K562 (cell line): ENCODE measurements around the gene ZNF791. TPM values are rescaled to one million over a fixed set of nuclear protein-coding genes. Genes with fewer than 3 reads are reported as not detected.

Experiments used
- RCOR1 ChIP-seq, 2 experiments: IDR thresholded peaks; 2 replicates each; pipeline ENCODE4 v1.6.1; 2012; ENCODE audit warnings: low read depth in 2 of 2, low read length in 2 of 2, borderline replicate concordance in 1 of 2, improper control_type of control experiment in 1 of 2
- SFPQ ChIP-seq: fragments of 200-400 bp; formaldehyde crosslinking; IDR thresholded peaks from 2 replicates; pipeline ENCODE4 v1.6.1; 2017; ENCODE audit warnings: mild to moderate bottlenecking, low read depth, low read length, moderate library complexity
- ZNF217 ChIP-seq: sonication (generic); formaldehyde crosslinking; IDR thresholded peaks from 2 replicates; pipeline ENCODE4 v1.8.0; 2022; ENCODE audit warnings: mild to moderate bottlenecking, missing genetic modification reagents
- ZNF224 ChIP-seq: sonication (generic); formaldehyde crosslinking; IDR thresholded peaks from 2 replicates; pipeline ENCODE4 v1.8.0; 2022; ENCODE audit warnings: mild to moderate bottlenecking, missing genetic modification reagents
- ZNF253 ChIP-seq: fragments of 250-450 bp; sonication (Bioruptor Pico); conservative IDR thresholded peaks from 2 replicates; pipeline ENCODE4 v1.6.1; 2021; ENCODE audit warnings: mild to moderate bottlenecking
- ZNF274 ChIP-seq: IDR thresholded peaks from 2 replicates; pipeline ENCODE4 v1.6.1; 2011; ENCODE audit warnings: low read depth, mild to moderate bottlenecking, low read length, moderate library complexity, borderline replicate concordance
- ZSCAN32 ChIP-seq: fragments of 450-650 bp; formaldehyde crosslinking; IDR thresholded peaks from 2 replicates; pipeline ENCODE4 v1.4.0; 2020; ENCODE audit warnings: mild to moderate bottlenecking, moderate library complexity
- polyA plus RNA-seq, 8 experiments: library from polyadenylated mRNA; depleted of rRNA in 4 of 8; stranded (reverse) in 5 of 8; unstranded in 3 of 8; fragments of >200 nt; fragmentation: Nextera tagmentation in 2 of 8; fragmentation: Illumina TruSeq in 1 of 8; extraction: Ambion mirVana in 2 of 8; extraction: Trizol in 1 of 8; gene quantifications; 2 replicates each; pipeline versions ENCODE4 v1.2.1 to v1.2.3, GENCODE V29; 2011 to 2014; ENCODE audit warnings: inconsistent platforms in 1 of 8, missing spikeins in 1 of 8
- total RNA-seq, 7 experiments: library from RNA; depleted of rRNA in 6 of 7; stranded (reverse); fragments of >200 nt in 6 of 7; fragmentation: Illumina TruSeq in 2 of 7; extraction: Trizol in 2 of 7; gene quantifications; 2 replicates each; pipeline versions ENCODE4 v1.2.1 to v1.2.3, GENCODE V29; 2011 to 2021; ENCODE audit warnings: low replicate concordance in 1 of 7
- TF ChIP-seq, protein P1 (sequence below): fragments of 200-600 bp; sonication (generic); IDR thresholded peaks from one replicate; pipeline ENCODE4 v1.6.1; 2012; ENCODE audit warnings: mild to moderate bottlenecking, low read depth, low read length, inconsistent platforms

ZNF791 gene
- total and polyA plus RNA-seq, 9 of the 15 experiments (the other 6 are each of a cell fraction or from before 2014, with no cell fraction given), result 7.8 to 22.7 (median 13.1) TPM

GRCh38 chr19:12610540-12611360 lies at the start of gene ZNF791, which contains the start of gene ZNF490 (continued):
- TF ChIP-seq, protein P1, sequence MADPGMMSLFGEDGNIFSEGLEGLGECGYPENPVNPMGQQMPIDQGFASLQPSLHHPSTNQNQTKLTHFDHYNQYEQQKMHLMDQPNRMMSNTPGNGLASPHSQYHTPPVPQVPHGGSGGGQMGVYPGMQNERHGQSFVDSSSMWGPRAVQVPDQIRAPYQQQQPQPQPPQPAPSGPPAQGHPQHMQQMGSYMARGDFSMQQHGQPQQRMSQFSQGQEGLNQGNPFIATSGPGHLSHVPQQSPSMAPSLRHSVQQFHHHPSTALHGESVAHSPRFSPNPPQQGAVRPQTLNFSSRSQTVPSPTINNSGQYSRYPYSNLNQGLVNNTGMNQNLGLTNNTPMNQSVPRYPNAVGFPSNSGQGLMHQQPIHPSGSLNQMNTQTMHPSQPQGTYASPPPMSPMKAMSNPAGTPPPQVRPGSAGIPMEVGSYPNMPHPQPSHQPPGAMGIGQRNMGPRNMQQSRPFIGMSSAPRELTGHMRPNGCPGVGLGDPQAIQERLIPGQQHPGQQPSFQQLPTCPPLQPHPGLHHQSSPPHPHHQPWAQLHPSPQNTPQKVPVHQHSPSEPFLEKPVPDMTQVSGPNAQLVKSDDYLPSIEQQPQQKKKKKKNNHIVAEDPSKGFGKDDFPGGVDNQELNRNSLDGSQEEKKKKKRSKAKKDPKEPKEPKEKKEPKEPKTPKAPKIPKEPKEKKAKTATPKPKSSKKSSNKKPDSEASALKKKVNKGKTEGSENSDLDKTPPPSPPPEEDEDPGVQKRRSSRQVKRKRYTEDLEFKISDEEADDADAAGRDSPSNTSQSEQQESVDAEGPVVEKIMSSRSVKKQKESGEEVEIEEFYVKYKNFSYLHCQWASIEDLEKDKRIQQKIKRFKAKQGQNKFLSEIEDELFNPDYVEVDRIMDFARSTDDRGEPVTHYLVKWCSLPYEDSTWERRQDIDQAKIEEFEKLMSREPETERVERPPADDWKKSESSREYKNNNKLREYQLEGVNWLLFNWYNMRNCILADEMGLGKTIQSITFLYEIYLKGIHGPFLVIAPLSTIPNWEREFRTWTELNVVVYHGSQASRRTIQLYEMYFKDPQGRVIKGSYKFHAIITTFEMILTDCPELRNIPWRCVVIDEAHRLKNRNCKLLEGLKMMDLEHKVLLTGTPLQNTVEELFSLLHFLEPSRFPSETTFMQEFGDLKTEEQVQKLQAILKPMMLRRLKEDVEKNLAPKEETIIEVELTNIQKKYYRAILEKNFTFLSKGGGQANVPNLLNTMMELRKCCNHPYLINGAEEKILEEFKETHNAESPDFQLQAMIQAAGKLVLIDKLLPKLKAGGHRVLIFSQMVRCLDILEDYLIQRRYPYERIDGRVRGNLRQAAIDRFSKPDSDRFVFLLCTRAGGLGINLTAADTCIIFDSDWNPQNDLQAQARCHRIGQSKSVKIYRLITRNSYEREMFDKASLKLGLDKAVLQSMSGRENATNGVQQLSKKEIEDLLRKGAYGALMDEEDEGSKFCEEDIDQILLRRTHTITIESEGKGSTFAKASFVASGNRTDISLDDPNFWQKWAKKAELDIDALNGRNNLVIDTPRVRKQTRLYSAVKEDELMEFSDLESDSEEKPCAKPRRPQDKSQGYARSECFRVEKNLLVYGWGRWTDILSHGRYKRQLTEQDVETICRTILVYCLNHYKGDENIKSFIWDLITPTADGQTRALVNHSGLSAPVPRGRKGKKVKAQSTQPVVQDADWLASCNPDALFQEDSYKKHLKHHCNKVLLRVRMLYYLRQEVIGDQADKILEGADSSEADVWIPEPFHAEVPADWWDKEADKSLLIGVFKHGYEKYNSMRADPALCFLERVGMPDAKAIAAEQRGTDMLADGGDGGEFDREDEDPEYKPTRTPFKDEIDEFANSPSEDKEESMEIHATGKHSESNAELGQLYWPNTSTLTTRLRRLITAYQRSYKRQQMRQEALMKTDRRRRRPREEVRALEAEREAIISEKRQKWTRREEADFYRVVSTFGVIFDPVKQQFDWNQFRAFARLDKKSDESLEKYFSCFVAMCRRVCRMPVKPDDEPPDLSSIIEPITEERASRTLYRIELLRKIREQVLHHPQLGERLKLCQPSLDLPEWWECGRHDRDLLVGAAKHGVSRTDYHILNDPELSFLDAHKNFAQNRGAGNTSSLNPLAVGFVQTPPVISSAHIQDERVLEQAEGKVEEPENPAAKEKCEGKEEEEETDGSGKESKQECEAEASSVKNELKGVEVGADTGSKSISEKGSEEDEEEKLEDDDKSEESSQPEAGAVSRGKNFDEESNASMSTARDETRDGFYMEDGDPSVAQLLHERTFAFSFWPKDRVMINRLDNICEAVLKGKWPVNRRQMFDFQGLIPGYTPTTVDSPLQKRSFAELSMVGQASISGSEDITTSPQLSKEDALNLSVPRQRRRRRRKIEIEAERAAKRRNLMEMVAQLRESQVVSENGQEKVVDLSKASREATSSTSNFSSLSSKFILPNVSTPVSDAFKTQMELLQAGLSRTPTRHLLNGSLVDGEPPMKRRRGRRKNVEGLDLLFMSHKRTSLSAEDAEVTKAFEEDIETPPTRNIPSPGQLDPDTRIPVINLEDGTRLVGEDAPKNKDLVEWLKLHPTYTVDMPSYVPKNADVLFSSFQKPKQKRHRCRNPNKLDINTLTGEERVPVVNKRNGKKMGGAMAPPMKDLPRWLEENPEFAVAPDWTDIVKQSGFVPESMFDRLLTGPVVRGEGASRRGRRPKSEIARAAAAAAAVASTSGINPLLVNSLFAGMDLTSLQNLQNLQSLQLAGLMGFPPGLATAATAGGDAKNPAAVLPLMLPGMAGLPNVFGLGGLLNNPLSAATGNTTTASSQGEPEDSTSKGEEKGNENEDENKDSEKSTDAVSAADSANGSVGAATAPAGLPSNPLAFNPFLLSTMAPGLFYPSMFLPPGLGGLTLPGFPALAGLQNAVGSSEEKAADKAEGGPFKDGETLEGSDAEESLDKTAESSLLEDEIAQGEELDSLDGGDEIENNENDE, result no peak
- TF ChIP-seq ZNF253 (CRISPR knock-in tag) (no peak), ZNF224 (no peak), SFPQ (no peak), ZSCAN32 (CRISPR knock-in tag) (no peak), ZNF217 (CRISPR knock-in tag) (no peak), ZNF274 (no peak), RCOR1 (IDR thresholded peaks at IDR 0.05; ENCODE audit: borderline replicate concordance in 1 of 2, low read depth in 2 of 2, low read length in 2 of 2) (peak in 1 of 2 experiments; percentile 79; a peak in 2 of 4 replicates)
